OCI-LY1 (cell line): ENCODE measurements around the gene NELL1.

ENCODE experiments used
- CTCF ChIP-seq: fragments of 200-600 bp; sonication (generic), shearing (Covaris generic); IDR thresholded peaks from 2 replicates; pipeline ENCODE4 v1.5.1; 2017; ENCODE audit warnings: mild to moderate bottlenecking, antibody characterized with exemption, low read length, moderate library complexity, mixed read lengths
- EZH2 ChIP-seq: fragments of 200-600 bp; sonication (generic), shearing (Covaris generic); IDR thresholded peaks from 2 replicates; pipeline ENCODE4 v1.8.0; 2017; ENCODE audit warnings: borderline replicate concordance, mixed run types, mild to moderate bottlenecking, antibody characterized with exemption, low read length, moderate library complexity, mixed read lengths

DNA sequence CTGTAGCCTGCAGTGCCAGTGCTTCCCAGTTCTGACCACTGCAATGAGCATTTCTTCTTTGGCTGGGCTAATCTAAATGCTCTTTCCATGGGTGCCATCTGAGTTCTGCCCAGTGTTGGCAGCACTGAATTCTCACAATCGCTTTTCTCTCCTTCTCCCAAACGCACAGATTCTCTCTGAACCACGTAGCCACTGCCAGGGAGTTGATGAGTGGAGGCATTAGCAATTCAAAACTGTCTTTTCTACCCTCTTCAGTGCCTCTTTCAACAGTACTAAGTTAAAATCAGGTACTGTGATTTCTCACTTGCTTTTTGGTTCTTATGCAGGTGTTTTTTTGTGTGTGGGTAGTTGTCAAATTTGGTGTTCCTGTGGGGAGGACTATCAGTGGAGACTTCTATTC, 778.5 kb downstream of the NELL1 start:
- no peak for TF ChIP-seq CTCF
- TF ChIP-seq EZH2 = no peak
